T-helper 1 cell treated with Interleukin-12 subunit alpha and Interleukin-12 subunit beta and Interleukin-4 antibody, amounts not matched to agents 30 μg/mL and 1 μg/mL, for 36 hours (primary cell): ENCODE measurements around the gene UNC79.

Experiments
- H3K27ac Mint-ChIP-seq: one replicate; pipeline ENCODE4 v1.8.0; 2021; ENCODE audit warnings: mild to moderate bottlenecking, mixed read lengths
- H3K27me3 Mint-ChIP-seq: one replicate; pipeline ENCODE4 v1.8.0; 2021; ENCODE audit warnings: low read depth, mixed read lengths
- H3K36me3 Mint-ChIP-seq: one replicate; pipeline ENCODE4 v1.8.0; 2021; ENCODE audit warnings: low read depth, mixed read lengths
- H3K4me1 Mint-ChIP-seq: one replicate; pipeline ENCODE4 v1.8.0; 2021; ENCODE audit warnings: low read depth, mixed read lengths
- H3K4me3 Mint-ChIP-seq: one replicate; pipeline ENCODE4 v1.8.0; 2021; ENCODE audit warnings: mild to moderate bottlenecking, moderate library complexity, mixed read lengths
- H3K9me3 Mint-ChIP-seq: one replicate; pipeline ENCODE4 v1.8.0; 2021; ENCODE audit warnings: mixed read lengths

Gene UNC79

DNA sequence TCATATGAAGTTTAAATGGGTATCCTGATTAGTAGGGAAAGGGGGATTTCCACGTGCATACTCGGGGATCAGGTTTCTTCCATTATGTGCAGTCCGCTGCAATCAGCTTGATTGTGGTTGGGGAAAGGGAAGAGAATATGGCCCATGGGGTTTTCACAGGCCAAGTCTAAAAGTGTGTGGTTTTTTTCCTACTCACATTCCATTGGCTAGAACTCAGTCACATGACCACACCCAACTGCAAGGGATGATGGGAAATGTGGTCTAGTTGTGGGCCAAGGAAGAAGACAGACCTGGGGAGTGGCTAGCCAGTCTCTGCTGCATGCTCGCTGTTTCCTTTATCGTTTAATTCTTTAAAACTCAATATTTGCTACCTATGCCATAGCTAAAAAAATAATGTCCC is 252.5 kb downstream of the UNC79 start:
- no peaks in the 10 kb centered on the region for H3K36me3 Mint-ChIP-seq
- no peak overlapping the region for H3K27ac Mint-ChIP-seq
- H3K9me3 Mint-ChIP-seq = no peaks in the 10 kb centered on the region
- peaks cover 20% of the 10 kb centered on the region for H3K27me3 Mint-ChIP-seq
- H3K4me3 Mint-ChIP-seq = no peak overlapping the region
- H3K4me1 Mint-ChIP-seq = no peaks in the 10 kb centered on the region

DNA sequence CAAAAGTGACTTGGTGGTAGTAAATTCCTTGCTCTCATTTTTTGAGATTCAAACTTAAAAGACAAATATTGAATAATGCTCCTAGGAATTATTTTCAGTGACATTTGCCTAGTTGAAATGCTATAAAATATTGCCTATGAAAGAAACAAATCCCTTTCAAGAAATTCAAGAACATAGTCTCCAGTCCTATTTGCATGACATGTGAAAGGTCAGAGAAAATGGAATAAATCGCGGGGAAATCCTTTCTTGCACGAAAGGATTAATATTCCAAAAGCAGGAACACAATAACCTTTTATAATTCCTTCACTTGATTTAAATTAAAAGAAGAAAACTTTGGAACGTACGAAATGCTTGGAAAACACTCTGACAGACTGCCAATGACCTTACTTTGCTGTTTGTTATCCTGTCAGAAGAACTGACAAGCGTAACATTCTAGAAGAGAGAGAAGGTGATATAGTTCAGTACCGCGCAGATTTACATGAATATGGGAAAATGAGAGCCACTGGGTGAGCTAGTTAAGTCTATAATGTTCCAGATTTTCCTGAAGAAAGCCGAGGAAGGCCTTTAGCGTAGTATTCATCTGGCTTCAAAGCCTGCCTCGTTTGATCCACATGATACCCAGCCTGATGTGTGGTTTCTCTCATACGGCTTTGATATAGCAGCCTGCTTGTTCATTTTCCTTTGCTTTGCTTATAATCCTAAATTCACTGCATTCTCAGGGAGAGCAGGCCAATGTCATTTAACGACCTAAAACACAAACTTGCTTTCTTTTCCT is 254.6 kb downstream of the UNC79 start:
- no peaks in the 10 kb centered on the region for H3K4me1 Mint-ChIP-seq
- no peak overlapping the region for H3K4me3 Mint-ChIP-seq
- no peak overlapping the region for H3K27ac Mint-ChIP-seq
- peaks cover 25% of the 10 kb centered on the region for H3K27me3 Mint-ChIP-seq
- no peaks in the 10 kb centered on the region for H3K9me3 Mint-ChIP-seq
- H3K36me3 Mint-ChIP-seq = no peaks in the 10 kb centered on the region

DNA sequence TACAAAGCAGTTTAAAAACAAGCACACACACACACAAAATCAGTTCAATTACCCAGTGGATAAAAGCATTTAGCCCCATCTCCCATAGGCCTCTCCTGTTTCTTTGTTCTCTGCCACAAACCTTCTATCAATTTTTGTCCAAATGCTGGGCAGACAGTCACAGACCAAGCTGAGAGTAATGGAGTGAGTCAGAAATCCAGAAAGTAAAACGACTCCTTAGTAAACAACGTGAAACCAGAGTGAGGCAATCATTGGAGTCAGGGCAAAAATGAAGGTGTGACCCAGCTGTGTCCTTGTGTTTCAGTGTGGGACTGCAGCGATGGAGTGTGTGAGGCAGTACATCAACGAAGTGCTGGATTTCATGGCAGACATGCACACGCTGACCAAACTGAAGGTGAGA is 255.5 kb downstream of the UNC79 start:
- Mint-ChIP-seq H3K27ac (no peak overlapping the region), H3K4me1 (no peaks in the 10 kb centered on the region), H3K9me3 (no peaks in the 10 kb centered on the region), H3K36me3 (no peaks in the 10 kb centered on the region), H3K4me3 (no peak overlapping the region), H3K27me3 (peaks cover 25% of the 10 kb centered on the region)

DNA sequence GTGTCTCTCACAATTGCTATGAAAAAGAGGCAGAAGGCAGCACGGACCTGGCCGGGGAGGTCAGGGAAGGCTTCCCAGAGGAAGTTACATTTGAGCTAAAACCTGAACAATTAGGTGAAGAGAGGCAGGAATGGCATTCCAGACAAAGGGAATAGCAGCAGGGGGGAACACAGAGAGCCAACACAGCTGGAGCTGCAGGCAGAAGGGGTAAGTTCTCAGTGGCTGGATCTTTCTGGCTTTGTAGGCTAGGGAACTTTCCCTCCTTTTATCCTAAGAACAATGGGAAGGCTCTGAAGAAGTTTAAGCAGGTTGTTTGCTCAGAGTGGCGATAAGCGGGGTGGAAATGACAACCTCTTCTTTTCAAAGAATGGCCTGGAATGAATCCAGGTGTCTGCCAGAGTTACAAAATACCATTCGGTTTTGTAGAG is 257.5 kb downstream of the UNC79 start:
- Mint-ChIP-seq H3K27me3 (peaks cover 25% of the 10 kb centered on the region), H3K4me3 (no peak overlapping the region), H3K9me3 (no peaks in the 10 kb centered on the region), H3K4me1 (no peaks in the 10 kb centered on the region), H3K36me3 (no peaks in the 10 kb centered on the region), H3K27ac (no peak overlapping the region)

DNA sequence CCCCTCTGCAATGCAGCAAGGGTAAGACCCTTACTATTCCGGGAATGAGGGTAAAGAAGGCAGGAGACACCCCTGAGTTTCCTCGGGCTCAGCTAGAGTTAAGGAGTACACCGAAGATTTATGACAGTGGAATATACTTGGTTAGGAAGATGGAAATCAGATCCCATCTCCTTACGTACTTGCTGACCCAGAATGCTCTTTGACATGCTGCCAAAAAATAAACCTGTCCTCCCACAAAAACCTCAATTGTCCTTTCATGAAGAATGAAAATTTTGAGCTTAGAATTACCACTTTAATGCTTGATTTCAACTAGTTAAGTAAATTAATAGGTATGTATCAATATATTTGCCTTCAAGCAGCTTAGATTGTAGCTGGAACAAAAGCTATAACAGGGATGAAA is 258.1 kb downstream of the UNC79 start:
- H3K4me3 Mint-ChIP-seq = no peak overlapping the region
- H3K27me3 Mint-ChIP-seq = peaks cover 24% of the 10 kb centered on the region
- H3K9me3 Mint-ChIP-seq = no peaks in the 10 kb centered on the region
- no peak overlapping the region for H3K27ac Mint-ChIP-seq
- no peaks in the 10 kb centered on the region for H3K4me1 Mint-ChIP-seq
- no peaks in the 10 kb centered on the region for H3K36me3 Mint-ChIP-seq

DNA sequence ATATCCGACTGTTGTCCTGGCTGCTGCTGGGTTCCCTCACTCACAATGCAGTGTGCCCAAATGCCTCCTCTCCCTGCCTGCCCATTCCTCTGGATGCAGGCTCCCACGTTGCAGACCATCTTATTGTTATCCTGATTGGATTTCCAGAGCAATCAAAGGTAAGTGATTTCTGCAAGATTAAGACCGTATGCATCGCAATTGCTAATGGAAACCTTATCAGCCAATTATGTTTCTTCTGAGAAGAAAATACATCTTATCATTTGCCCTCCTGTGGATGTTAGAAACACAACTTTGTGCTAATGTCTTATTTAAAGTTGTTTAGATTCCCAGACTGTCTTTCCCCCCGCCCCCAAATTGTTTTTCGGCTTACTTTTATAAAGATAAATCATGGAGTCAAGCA is 259.4 kb downstream of the UNC79 start:
- peaks cover 22% of the 10 kb centered on the region for H3K27me3 Mint-ChIP-seq
- no peak overlapping the region for H3K4me3 Mint-ChIP-seq
- H3K9me3 Mint-ChIP-seq = no peaks in the 10 kb centered on the region
- H3K4me1 Mint-ChIP-seq = no peaks in the 10 kb centered on the region
- no peaks in the 10 kb centered on the region for H3K36me3 Mint-ChIP-seq
- H3K27ac Mint-ChIP-seq = no peak overlapping the region

DNA sequence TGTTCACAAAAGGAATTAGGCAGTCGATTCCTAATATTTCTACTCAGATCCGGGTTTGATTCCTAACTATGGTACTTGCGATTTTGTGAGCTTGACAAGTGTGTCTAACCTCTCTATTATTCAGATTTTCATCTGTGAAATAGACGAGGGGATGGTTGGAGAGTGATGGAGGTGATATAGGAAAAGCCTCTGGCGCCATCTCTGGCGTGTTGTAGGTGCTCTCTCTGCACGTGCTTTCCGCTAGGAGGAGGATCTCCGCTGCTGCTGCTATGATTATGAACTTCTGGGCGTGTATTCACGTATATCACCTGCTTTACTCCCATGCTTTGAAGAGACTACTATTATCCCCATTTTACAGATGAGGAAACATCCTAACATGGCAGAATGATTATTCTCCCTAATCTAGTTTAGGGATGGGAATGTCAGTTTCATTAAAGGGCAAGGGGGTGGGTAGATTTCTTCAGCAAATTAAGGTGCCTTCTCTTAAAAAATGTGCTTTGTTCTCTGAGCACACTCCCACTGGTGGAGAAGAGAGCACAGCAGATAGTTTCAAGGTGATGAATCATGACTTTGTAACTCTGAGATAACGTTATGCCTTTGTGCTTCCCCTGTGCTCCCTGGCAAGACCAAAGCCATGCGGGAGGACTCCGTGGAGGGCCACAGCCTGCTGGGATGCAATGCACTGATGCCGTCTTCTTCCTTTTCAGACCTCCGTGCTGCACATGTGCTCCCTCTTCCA is 260.5 kb downstream of the UNC79 start:
- Mint-ChIP-seq H3K36me3 (no peaks in the 10 kb centered on the region), H3K9me3 (peaks cover 3% of the 10 kb centered on the region), H3K27me3 (peaks cover 20% of the 10 kb centered on the region), H3K27ac (no peak overlapping the region), H3K4me1 (no peaks in the 10 kb centered on the region), H3K4me3 (no peak overlapping the region)

DNA sequence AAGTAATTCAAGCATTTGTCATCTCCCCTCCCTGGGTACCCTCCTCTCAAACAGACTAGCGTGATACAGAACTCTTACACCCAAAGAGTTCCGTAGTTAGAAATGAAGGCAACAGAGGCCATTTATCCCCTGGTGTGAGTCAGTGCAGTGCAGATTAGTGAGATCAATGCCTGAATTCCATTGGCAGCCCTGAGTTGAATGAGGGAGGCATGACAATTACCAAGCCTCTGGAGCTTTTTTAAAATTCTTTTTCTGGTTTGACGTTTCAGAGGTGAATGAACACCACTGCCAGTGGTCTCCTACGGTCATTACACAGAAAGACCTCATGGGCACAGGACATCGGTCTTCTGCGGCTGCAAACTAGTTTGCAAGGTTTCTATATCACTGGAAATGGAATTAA is 263.2 kb downstream of the UNC79 start:
- no peak overlapping the region for H3K4me3 Mint-ChIP-seq
- peaks cover 7% of the 10 kb centered on the region for H3K27me3 Mint-ChIP-seq
- peaks cover 3% of the 10 kb centered on the region for H3K9me3 Mint-ChIP-seq
- H3K4me1 Mint-ChIP-seq = no peaks in the 10 kb centered on the region
- no peaks in the 10 kb centered on the region for H3K36me3 Mint-ChIP-seq
- no peak overlapping the region for H3K27ac Mint-ChIP-seq

DNA sequence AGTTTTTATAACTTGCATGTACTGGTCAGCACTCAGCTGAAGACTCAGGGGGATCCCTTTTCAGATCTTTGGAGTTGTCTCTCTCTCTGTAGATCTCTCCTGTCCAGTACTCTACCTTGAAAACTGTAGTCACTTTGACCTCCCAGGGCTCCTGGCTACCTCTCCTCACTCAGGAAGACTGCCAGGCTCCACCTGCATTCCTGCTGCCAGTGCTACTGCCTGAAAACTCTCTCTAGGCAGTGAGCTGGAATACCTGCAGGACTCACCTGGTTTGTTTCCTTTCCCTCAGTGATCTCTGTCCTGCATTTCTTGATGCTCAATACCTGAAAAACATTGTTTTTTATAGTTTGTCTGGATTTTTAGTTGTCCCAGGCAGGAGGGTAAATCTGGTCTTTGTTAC is 270.2 kb downstream of the UNC79 start:
- no peaks in the 10 kb centered on the region for H3K4me1 Mint-ChIP-seq
- H3K27me3 Mint-ChIP-seq = peaks cover 7% of the 10 kb centered on the region

DNA sequence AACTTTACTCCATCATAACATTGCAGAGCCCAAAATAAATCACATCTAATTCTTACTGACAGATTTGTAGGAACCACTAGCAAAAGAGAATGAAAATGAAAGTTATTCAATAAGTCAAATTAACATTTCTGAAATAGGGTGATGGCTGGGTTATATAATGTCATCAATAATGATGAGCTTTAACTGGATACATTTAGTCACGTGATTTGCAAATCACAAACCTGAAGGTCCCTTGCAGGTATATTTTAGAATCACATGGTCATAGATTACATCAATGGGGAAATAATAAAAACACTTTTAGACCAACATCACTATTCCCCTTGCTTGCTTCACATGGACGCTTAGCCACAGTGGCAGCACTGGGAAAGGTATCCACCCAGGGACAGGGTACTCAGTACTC is 270.8 kb downstream of the UNC79 start:
- H3K36me3 Mint-ChIP-seq = no peaks in the 10 kb centered on the region
- H3K4me3 Mint-ChIP-seq = no peak overlapping the region
- no peak overlapping the region for H3K27ac Mint-ChIP-seq
- H3K9me3 Mint-ChIP-seq = no peaks in the 10 kb centered on the region
- no peaks in the 10 kb centered on the region for H3K4me1 Mint-ChIP-seq
- H3K27me3 Mint-ChIP-seq = peaks cover 7% of the 10 kb centered on the region

More for the DNA sequence above, 270.2 kb downstream of the UNC79 start:
- H3K36me3 Mint-ChIP-seq = no peaks in the 10 kb centered on the region
- H3K4me3 Mint-ChIP-seq = no peak overlapping the region
- peaks cover 2% of the 10 kb centered on the region for H3K9me3 Mint-ChIP-seq
- H3K27ac Mint-ChIP-seq = no peak overlapping the region

DNA sequence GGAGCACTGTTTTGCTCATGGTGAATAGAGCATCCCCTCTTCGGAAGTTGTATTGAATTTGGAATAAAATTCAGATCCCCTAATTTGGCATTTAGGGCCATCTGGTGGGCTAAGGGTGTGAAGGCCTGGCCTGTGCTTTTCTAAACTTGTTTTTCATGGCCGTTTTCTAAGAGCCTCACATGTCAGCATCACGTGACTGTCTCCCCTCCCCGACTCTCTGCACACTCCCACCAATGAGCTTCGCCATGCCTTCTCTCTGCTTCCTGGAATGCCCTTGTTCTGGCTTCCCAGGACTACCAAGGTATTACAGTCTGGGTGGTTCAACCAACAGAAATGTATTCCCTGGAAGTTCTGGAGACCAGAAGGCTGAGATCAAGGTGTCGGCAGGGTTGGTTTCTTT is 272.2 kb downstream of the UNC79 start:
- H3K27ac Mint-ChIP-seq = no peak overlapping the region
- H3K36me3 Mint-ChIP-seq = no peaks in the 10 kb centered on the region
- H3K4me3 Mint-ChIP-seq = no peak overlapping the region
- no peaks in the 10 kb centered on the region for H3K9me3 Mint-ChIP-seq
- H3K27me3 Mint-ChIP-seq = peaks cover 7% of the 10 kb centered on the region
- no peaks in the 10 kb centered on the region for H3K4me1 Mint-ChIP-seq

DNA sequence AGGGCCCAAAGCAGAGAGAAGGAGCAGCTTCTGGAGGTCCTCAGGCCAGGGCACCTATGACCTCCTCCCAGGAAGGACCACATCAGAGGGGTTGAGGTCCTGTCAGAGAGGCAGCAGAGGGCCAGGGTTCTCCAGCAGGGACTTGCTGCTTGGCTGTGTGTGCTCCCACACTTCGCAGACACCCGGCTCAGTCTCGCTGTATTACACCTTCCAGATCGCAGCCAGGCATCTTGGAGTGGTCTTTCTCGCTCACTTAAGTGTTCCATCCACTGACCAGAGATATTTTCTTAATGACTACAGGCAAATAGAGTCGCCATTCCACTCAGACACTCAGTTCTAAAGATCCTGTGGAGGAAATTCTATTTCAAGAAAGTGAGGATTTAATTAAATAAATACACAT is 273.2 kb downstream of the UNC79 start:
- no peak overlapping the region for H3K4me3 Mint-ChIP-seq
- peaks cover 7% of the 10 kb centered on the region for H3K27me3 Mint-ChIP-seq
- no peaks in the 10 kb centered on the region for H3K9me3 Mint-ChIP-seq
- H3K4me1 Mint-ChIP-seq = no peaks in the 10 kb centered on the region
- no peak overlapping the region for H3K27ac Mint-ChIP-seq
- no peaks in the 10 kb centered on the region for H3K36me3 Mint-ChIP-seq

DNA sequence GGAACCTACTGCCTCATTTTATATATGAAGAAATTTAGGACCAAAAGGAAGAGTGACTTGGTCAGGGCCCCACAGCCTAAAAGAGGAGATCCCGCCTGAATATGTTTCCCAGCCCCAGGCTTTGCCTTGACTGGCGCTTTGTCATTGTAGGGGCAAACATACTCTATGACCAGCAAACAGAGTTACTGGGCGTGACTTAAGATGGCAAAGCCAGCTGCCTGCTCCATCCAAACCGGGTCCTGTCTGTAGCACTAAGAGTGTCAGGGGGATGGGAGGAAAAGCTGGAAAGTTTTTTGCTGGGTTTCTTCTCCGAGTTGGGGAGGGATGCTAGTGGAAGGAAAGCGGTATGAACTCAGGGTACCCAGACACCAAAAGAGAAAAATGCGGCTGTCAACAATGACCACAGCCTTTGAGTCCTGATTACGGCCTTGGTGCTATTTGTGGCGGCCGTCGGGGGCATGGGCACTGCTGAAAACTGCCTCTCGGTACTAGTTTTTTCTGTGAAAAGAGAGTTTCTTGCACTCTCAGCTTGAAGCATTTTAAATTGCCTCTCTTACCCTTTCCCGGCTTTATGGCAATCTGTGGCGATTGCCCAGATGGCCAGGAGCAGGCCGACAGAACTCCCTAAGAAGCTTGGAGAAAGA is 274.9 kb downstream of the UNC79 start:
- H3K9me3 Mint-ChIP-seq = no peaks in the 10 kb centered on the region
- no peaks in the 10 kb centered on the region for H3K36me3 Mint-ChIP-seq
- H3K4me3 Mint-ChIP-seq = no peak overlapping the region
- no peaks in the 10 kb centered on the region for H3K27me3 Mint-ChIP-seq
- H3K4me1 Mint-ChIP-seq = no peaks in the 10 kb centered on the region
- H3K27ac Mint-ChIP-seq = no peak overlapping the region

DNA sequence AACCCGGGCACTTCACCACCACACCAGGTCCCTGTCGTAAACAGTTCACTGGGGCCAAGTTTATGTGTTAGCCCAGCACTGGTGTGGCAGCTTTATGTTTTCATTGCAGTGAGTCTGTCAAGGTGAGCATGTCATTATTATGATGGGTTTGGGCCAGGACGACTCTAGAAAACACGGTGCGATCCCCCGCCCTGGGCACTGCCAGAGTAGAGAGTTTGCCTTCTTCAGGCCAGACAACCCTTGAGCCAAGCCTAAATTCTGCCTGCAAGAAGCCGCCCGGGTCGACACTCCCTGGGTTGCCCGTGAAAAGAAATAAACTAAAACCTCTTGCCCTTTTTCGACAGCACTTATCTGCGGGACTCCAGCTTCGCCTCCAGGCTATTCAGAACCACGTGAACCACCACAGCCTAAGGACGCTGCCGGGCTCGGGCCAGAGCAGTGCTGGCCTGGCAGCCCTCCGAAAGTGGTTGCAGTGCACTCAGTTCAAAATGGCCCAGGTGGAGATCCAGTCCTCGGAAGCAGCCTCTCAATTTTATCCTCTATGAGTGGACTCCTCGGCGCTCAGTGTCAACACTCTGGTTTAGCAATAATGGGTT is 275.7 kb downstream of the UNC79 start:
- Mint-ChIP-seq H3K4me1 (no peaks in the 10 kb centered on the region), H3K36me3 (no peaks in the 10 kb centered on the region), H3K27me3 (no peaks in the 10 kb centered on the region), H3K4me3 (no peak overlapping the region), H3K9me3 (no peaks in the 10 kb centered on the region), H3K27ac (no peak overlapping the region)

DNA sequence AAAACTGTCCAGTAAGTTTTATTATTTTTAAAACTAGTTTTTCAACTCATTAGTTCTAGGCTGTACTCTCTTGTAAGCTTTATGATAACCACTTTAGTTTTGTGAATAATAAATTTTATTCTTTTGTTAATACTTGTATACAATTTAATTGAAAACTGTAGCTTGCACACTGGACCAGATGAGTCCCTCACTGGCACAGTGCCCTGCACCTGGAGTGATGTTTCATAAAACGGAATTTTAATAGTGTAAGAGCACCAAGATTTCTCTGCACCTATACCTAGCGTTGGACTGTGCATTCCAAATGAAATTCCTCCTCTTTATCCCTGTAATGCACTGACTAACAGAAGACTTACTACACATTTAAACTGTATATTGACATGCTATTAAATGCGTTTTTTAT is 276.7 kb downstream of the UNC79 start:
- H3K27me3 Mint-ChIP-seq = no peaks in the 10 kb centered on the region
- H3K27ac Mint-ChIP-seq = no peak overlapping the region
- H3K4me1 Mint-ChIP-seq = no peaks in the 10 kb centered on the region
- no peaks in the 10 kb centered on the region for H3K9me3 Mint-ChIP-seq
- H3K36me3 Mint-ChIP-seq = no peaks in the 10 kb centered on the region
- no peak overlapping the region for H3K4me3 Mint-ChIP-seq
